ENCODE results near the gene APOBEC3A. TPM values are rescaled to one million over a fixed set of nuclear protein-coding genes. Genes with fewer than 3 reads are reported as not detected.
"Not testable (repeated sequence)": the region's sequence is repeated elsewhere in the genome, so short reads cannot be mapped to it uniquely, and the experiment has no call there.

The APOBEC3A gene
- total RNA-seq, 1 donor from 2014 or later, result not detected

DNA sequence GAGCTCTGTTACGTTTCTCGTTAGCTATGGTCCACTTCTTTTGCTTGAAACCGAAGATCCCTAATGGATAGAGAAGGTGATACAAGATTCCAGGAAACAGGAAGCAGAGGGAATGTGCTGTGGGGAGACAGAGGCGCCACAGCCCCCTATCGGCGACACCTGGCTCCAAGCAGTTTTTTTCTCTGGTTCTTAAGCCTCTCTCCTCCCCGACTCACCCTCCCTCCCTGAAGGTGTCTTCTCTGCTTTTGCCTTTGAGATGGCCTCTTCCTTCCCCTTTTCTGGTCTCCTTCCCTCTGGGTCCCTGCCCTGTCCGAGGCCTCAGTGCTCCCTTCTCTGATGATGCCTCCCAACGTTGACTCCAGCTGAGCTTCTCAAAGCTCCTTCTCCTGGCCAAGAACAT, 14.2 kb upstream of the APOBEC3A start:
- DNase-seq (ENCODE audit: low spot score), result no peak

GRCh38 chr22:38943882-38944281, 13.5 kb upstream of the APOBEC3A start:
- DNase-seq (ENCODE audit: low spot score), result no peak

GRCh38 chr22:38944653-38945052, 12.8 kb upstream of the APOBEC3A start:
- DNase-seq (ENCODE audit: low spot score), result no peak

DNA sequence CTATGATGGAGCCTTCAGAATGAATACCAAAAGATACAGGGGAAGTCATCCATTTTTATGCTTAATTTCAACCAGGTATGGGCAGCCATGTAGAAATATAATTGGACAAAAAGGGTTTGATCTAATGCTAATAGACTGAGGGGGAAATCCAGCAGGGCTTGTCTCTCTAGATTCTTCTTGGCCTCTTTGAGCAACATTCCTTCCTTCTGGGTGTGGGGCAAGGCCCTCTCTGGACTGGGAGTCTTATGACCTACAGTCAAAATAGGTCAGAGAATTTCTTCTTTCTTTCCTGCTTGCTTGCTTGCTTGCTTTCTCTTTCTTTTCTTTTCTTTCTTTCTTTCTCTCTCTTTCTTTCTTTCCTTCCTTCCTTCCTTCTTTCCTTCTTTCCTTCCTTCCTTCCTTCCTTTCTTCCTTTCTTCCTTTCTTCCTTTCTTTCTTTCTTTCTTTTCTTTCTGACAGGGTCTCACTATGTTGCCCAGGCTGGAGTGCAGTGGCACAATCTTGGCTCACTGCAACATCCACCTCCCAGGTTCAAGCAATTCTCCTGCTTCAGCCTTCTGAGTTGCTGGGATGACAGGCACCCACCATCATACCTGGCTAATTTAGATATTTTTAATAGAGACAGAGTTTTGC, 11.6 kb upstream of the APOBEC3A start:
- DNase-seq (ENCODE audit: low spot score), result not testable (repeated sequence)

DNA sequence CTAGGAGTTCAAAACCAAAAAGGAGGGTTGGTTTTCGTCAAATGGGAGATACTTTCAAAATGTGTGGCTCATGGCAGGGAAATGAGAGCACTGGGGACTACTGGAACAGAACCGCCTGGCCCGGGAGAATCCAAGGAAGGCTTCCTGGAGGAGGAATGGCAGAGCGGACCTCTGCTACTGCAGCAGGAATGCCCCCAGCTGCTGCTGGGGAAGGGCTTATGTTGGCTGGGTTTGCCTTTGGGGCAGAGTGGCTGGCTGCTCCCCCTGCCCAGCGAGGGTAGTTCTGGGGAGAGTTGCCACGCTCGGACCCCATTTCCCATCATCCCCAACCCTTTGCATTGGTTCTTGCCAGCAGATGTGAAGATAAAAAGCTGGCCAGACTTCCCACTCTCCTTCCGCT, 10.6 kb upstream of the APOBEC3A start:
- no peak for DNase-seq (ENCODE audit: low spot score)

DNA sequence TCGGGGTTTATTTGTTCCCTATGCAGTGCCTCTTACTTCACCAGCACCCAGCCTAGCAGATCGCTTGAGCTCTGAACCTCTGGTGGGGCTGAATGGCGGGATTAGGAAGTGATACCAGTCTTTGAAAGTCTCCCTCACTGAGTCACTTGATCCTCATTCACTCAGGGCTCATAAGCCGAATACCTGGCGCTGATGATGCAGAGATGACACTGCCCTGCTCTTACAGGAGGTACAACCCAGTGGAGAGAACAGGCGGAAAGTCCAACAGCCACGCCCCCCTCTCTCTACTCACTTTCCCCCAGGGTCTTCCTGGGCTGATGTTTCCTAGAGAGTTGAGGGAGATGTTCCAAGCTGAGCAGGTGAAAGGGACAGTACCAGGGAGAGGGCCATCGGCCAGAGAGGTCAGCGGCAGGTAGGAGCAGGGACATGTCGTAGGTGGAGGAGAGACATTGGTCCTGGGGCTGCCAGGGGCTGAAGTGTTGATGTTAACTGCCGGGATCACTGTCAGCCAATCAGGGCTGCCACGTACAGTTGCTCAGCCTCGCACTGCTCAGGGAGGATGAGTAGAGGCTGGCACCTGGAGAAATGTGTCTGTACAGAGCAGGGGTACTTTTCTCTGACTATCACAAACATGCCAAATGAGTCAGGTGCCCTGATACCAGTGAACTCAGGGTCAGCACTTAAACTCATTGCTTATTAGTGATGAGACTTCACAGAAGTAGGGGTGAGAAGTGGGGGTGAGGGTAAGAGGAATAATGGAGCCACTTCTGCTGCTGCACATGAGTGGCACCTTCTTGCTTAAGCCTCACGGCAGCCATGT, 9.9 kb upstream of the APOBEC3A start:
- no peak for DNase-seq (ENCODE audit: low spot score)

DNA sequence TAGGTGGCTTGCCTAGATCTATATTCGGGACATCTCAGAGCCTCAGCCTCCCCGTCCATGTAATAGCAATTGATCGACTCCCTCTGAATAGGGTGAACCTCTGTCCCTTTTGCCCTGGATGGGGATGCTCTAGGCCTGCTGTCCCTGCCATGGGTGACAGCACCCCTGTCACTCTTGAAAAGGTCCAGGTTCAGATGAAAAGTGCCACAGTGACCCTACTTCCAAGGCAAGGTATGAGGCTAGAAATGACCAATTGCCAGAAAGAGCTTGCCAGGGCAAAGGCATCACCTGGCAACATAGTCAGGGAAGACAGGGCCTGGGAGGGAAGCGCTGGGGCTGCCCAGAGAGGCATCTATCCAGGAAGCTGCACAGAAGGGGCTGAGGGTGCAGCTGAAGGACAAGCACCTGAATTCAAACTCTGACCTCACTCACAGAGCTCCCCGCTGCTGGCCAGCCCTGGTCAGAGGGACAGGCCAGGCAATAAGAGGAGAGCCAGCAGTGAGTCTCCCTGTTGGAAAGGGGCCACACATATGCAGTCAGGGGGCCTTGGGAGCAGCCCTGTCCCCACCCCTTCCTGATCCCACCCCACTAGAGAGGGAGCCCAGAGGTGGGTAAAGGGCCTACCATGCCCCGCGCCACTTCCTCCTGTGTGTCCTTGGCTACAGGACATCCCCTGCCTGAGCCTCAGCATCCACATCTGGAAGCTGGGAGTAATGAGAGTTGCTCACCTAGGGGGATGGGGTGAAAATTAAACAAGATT, 9.0 kb upstream of the APOBEC3A start:
- DNase-seq (ENCODE audit: low spot score), result no peak

- peak; percentile 44 for DNase-seq (ENCODE audit: low spot score)
Measured at GRCh38 chr22:38949889-38950405, 7.5 kb upstream of the APOBEC3A start.

- peak; percentile 29 for DNase-seq (ENCODE audit: low spot score)
Measured at GRCh38 chr22:38950527-38951295, 6.7 kb upstream of the APOBEC3A start.

DNA sequence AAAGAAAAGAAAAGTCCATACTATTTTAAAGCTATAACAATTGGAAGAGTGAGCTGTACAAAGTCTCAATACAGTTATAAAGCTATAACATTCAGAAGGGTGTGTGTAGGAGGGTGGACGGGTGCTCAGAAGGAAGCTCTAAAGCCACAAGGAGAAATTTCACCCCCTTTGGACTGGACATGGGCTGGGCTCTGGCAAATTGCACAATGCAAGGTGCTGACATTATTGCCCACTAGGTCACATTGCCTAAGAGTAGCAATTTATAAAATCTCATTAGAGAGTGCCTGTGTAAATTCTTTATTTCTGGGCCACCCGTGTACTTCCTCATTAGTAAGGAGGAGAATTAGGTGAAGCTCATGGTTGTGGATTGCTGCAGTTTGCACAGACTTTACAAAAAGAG, 5.7 kb upstream of the APOBEC3A start:
- no peak for DNase-seq (ENCODE audit: low spot score)

DNA sequence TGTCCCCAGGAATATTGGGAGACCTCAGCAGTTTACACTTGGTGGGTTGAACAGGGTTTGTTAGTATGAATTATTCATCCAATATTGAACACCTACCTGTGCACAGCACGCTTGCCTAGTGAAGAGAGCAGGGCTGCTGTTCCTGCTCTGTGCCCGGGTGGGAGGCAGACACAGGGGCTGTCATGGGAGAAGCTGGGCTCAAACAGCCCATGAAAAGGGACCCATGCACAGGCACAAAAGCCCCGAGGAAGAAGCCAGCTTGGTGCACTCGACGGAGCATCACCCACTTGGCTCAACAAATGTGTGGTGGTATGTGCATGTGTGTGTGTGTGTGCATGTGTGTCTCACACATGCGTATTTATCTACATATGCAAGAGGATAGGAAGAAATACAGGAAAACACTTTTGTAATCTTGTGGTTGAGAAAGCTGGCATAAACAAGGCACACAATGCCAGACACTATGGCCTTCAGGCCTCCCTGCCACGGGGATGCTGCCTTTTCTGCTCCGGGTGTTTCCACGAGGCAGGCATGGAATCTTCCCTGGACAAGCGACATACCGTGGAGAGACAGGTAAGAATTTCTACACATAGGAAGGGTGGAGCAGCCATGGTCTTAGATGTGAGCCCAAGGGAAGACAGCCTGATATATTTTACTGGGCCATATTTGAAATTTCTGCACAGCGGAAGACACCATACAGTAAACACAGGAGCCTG, 5.0 kb upstream of the APOBEC3A start:
- DNase-seq (ENCODE audit: low spot score), result no peak

GRCh38 chr22:38953091-38953490, 4.3 kb upstream of the APOBEC3A start:
- DNase-seq (ENCODE audit: low spot score), result no peak

DNA sequence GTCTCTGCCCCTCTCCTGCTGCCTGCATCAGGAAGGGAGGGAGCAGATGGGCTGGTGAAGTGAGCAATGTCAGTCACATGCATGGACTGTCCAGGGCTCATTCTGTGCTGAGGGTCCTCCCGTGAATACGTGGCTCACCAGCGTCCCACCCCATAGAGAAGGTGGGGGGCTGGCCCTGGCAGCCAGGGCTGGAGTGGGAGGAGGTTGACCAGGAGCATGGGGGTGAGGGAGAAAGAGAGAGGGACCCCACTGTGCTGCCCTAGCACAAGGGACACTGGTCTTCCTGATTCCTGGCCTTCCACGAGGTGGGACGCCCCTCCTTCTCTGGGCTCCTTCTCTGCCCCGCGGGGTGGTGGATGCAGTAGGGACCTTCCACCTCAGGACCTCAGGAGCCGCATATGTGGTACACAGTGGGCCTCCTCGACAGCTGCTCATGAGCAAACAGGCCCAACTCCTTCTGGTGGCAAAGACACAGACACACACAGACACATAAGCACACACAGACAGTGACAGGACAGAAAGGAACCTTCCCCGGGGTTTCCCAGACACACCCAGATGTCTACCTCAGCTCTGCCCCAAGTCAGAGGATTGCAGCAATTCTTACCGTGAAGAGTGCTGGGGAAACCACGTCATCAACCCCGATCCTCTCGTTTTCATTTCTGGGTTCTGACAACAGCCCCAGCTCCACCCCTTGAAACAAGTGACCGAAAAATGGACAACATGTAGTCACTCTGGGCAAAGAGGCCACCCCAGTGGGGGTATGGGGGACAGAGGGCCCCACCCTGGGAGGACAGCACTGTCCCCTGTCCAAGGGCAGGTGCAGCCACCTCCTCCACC, 3.6 kb upstream of the APOBEC3A start:
- no peak for DNase-seq (ENCODE audit: low spot score)

DNA sequence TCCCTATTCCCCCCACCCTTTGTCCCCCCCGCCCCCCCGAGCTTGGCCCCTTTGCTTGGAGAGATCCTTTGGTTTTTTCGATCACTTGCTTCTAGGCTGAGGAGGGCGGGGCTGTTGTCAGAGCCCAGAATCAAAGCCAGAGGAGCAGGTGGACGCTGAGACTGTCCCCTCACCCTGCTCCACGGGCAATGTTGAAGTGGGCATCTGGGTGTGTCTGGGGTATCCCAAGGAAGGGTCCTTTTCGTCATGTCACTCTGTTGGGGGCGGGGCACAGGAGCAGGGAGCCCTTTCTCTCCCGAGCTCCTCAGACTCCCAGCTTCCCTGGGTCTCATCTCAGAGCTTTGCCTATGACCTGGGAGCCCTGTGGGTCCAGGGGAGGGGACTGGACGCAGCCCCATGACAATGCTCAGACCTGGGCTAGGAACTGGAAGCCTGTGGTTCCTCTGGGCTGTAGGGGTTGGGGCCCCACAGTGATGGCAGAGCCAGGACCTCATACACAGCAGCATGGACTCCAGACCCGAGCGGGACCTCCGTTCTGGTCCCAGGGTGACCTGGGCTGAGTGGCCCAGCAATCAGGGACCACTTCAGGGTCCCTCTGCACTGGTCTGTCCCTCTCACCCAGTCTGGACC, 2.9 kb upstream of the APOBEC3A start:
- DNase-seq (ENCODE audit: low spot score), result no peak

DNA sequence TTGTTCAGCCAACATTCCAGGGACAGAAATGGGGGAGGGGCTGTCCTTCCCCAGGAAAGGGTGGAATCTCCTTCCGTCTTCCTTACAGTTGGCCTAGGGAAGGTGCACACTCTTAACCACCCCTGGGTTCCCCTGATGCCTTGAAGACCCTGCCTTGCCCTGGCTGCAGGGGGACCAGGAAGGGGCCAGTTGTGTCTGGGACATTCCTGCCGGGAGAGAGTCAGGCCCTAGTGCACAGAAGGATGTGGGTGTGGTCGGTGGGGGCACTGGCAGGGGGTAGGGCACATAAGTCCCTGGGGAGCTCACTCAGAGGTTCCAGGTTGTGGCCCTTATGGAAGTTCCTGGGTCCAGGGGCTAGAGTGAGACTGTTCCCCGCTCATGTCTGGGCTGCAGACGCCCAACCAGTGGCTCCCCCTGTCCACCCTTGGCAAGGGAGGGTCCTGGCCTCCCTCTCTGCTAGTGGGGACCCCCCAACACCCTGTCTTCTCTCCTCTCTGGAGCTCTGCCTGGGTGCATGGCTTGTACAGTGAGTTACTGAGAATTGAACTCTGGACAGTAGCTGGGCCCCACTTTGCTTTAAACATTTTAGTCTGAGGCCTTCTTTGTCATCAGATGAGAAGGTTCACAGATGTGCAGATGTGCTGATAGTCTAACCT, 2.0 kb upstream of the APOBEC3A start:
- no peak for DNase-seq (ENCODE audit: low spot score)

- no peak for DNase-seq (ENCODE audit: low spot score)
Measured at GRCh38 chr22:38955926-38956325, 1.5 kb upstream of the APOBEC3A start.

DNA sequence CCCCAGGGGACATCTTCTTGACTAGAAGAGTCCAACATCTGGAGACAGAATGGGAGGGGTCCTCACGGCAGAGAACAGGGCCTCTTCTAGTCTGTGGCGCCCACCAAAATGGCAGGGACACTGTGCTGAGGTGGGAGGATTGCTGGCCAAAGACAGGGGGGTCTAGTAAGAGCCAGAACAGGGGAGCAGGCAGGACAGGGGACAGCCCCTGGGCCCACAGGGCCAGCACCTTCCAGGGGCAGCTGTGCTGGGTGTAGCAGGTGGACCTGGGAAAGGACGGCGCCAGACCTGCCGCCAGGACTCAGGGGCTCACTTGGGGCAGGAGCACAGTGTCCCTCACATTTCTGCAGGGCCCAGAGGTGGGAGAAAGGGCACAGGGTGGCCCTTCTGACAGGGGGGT, 858 bp upstream of the APOBEC3A start:
- DNase-seq (ENCODE audit: low spot score), result no peak

- no peak for DNase-seq (ENCODE audit: low spot score)
Measured at GRCh38 chr22:38957808-38958650, 620 bp downstream of the APOBEC3A start.

Measured in mucosa of gallbladder (tissue), 1 donor.